Heart left ventricle (tissue), 16 donors: Measurements from ENCODE around the gene VPREB1. TPM values are rescaled to one million over a fixed set of nuclear protein-coding genes. Genes with fewer than 3 reads are reported as not detected.

Experiments used
- ATAC-seq, 4 donors: fragments of 200-7000 bp; cut with Tn5 transposase; one replicate each; pipeline ENCODE4 v1.9.1; 2020 to 2022; ENCODE audit warnings: moderate library complexity in 4 of 4, mild to moderate bottlenecking in 3 of 4, moderate number of reproducible peaks in 1 of 4
- DNase-seq, 5 donors: peaks; one replicate each; pipeline ENCODE4 v3.0.0-alpha.2; 2020
- H3K27ac ChIP-seq, 12 donors: fragments of 200-600 bp; sonication (generic) in 4 of 12; one replicate each; pipeline versions ENCODE4 v1.5.0 to v1.8.0; 2016 to 2022; ENCODE audit warnings: mild to moderate bottlenecking in 2 of 12
- H3K27me3 ChIP-seq, 9 donors: fragments of 200-600 bp; sonication (generic) in 2 of 9; one replicate each; pipeline versions ENCODE4 v1.5.1 to v1.8.0; 2016 to 2022; ENCODE audit warnings: mild to moderate bottlenecking in 3 of 9
- H3K36me3 ChIP-seq, 9 donors: fragments of 200-600 bp; sonication (generic) in 2 of 9; one replicate each; pipeline versions ENCODE4 v1.5.0 to v1.8.0; 2018 to 2022; ENCODE audit warnings: mild to moderate bottlenecking in 2 of 9
- H3K4me1 ChIP-seq, 12 donors: fragments of 200-600 bp; sonication (generic) in 4 of 12; one replicate each; pipeline versions ENCODE4 v1.5.0 to v1.8.0; 2016 to 2022; ENCODE audit warnings: mild to moderate bottlenecking in 3 of 12
- H3K4me3 ChIP-seq, 12 donors: fragments of 200-600 bp; sonication (generic) in 4 of 12; one replicate each; pipeline versions ENCODE4 v1.5.0 to v1.8.0; 2017 to 2022; ENCODE audit warnings: mild to moderate bottlenecking in 9 of 12, moderate library complexity in 4 of 12
- H3K9me3 ChIP-seq, 12 donors: fragments of 200-600 bp; sonication (generic) in 4 of 12; one replicate each; pipeline versions ENCODE4 v1.5.0 to v1.8.0; 2016 to 2022; ENCODE audit warnings: mild to moderate bottlenecking in 1 of 12
- POLR2A ChIP-seq, 2 donors: fragments of 450-650 bp; IDR thresholded peaks; one replicate each; pipeline ENCODE4 v1.6.1; 2017; ENCODE audit warnings: antibody characterized with exemption in 2 of 2, mild to moderate bottlenecking in 2 of 2, moderate library complexity in 2 of 2
- WGBS, 4 donors: extraction: QIAGEN DNeasy Blood & Tissue Kit in 2 of 4; methylation state at CpG; one replicate each; pipeline versions ENCODE4 v1.1.5 to v1.1.7; 2013 to 2018; 5-methylcytosine and 5-hydroxymethylcytosine counted together
- intact Hi-C, 10 donors: fragments of 100-400 bp; cut with DNase I; formaldehyde crosslinking; loops; one replicate each; pipeline versions ENCODE4 v1.11.1 to v1.14.2; 2022
- long read RNA-seq, 3 donors: library from polyadenylated mRNA; unstranded; transcript quantifications; one replicate each; pipeline ENCODE4 v2.0.0, GENCODE V29; 2020 to 2021
- polyA plus RNA-seq, 2 donors: library from polyadenylated mRNA; stranded (reverse); fragments of 200-250 nt; gene quantifications; one replicate each; pipeline ENCODE4 v1.2.3, GENCODE V29; 2013
- total RNA-seq, 9 donors: library from RNA; depleted of rRNA in 2 of 9; stranded (reverse); fragments of >200 nt in 2 of 9; fragmentation: NEBNext Ultra II Directional in 3 of 9; extraction: Animal tissue kit (Norgen Biotek cat#: 25700) in 3 of 9; gene quantifications; one replicate each; pipeline versions ENCODE4 v1.1.0 to v1.2.4, GENCODE V29; 2016 to 2023
- TF ChIP-seq, protein P1 (sequence below), 12 donors: fragments of 200-600 bp; sonication (generic) in 4 of 12; IDR thresholded peaks; one replicate each; pipeline versions ENCODE4 v1.5.0 to v1.8.0; 2018 to 2022; ENCODE audit warnings: antibody characterized with exemption in 12 of 12, mild to moderate bottlenecking in 5 of 12
- donor health status: ischemic (EF 13 %, LVEDD 7.1; RV severe dilation, severe dysfunction).
- donor health status: healthy with polysubstance abuse.
- donor health status: DM: no; HTN: yes; CAD: no.
- donor health status: DM: no; HTN: no; CAD: no.
- donor health status: ischemic (EF 25% LVEDD 6.9; RV normal size, moderate dysfunction).
- donor health status: ischemic (EF 25% LVEDD 5.7; RV mildly dilated, moderate dysfunction).
- donor health status: healthy.
- donor health status: DM: yes; HTN: yes; CAD: no.
- donor health status: ischemic (EF 35%, LVEDD 5.7; RV mildly dilated, moderate dysfunction).
- donor health status: nonischemic (EF 11% LVEDD 7.7; RV severe dilation, severe dysfunction).
- donor health status: DM: yes; HTN: yes; CAD: no.
- donor health status: PGD.
- donor health status: ischemic (EF 29% LVEDD 5.4; RV normal size, mild dysfunction).
- donor health status: nonischemic (EF 23%, LVEDD 6.1; RV moderate dilation, normal function).

The VPREB1 gene, protein sequence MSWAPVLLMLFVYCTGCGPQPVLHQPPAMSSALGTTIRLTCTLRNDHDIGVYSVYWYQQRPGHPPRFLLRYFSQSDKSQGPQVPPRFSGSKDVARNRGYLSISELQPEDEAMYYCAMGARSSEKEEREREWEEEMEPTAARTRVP
- total RNA-seq: not detected
- polyA plus RNA-seq: not detected
- long read RNA-seq, donor 1: 0 reads
- long read RNA-seq, donor 2: 0 reads
- long read RNA-seq, donor 3: 0 reads

GRCh38 chr22:22244316-22245250 is at the start of gene VPREB1:
Gene VPREB1 (plus strand): TSS chr22:22244786. CDS start chr22:22244814, 28 bp downstream.
- H3K4me1 ChIP-seq: no peaks in the 10 kb centered on the region
- H3K36me3 ChIP-seq: no peaks in the 10 kb centered on the region
- intact Hi-C loops: no loop called here
- no peak for TF ChIP-seq POLR2A (IDR thresholded peaks at IDR 0.05)
- TF ChIP-seq, protein P1, sequence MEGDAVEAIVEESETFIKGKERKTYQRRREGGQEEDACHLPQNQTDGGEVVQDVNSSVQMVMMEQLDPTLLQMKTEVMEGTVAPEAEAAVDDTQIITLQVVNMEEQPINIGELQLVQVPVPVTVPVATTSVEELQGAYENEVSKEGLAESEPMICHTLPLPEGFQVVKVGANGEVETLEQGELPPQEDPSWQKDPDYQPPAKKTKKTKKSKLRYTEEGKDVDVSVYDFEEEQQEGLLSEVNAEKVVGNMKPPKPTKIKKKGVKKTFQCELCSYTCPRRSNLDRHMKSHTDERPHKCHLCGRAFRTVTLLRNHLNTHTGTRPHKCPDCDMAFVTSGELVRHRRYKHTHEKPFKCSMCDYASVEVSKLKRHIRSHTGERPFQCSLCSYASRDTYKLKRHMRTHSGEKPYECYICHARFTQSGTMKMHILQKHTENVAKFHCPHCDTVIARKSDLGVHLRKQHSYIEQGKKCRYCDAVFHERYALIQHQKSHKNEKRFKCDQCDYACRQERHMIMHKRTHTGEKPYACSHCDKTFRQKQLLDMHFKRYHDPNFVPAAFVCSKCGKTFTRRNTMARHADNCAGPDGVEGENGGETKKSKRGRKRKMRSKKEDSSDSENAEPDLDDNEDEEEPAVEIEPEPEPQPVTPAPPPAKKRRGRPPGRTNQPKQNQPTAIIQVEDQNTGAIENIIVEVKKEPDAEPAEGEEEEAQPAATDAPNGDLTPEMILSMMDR (IDR thresholded peaks at IDR 0.05): no peak
- H3K9me3 ChIP-seq: no peaks in the 10 kb centered on the region
- peaks cover 0 to 43% (median 8%) of the 10 kb centered on the region in 9 donors for H3K27me3 ChIP-seq
- no peak within 1 kb of the TSS for H3K27ac ChIP-seq
- peak in 1 of 4 donors; percentile 24 for ATAC-seq
- 57 to 73% (median 66%) methylated on average over 20 to 25 of the region's 25 CpGs for WGBS, 4 donors
- H3K4me3 ChIP-seq: no peak within 1 kb of the TSS
- no peak for DNase-seq

DNA sequence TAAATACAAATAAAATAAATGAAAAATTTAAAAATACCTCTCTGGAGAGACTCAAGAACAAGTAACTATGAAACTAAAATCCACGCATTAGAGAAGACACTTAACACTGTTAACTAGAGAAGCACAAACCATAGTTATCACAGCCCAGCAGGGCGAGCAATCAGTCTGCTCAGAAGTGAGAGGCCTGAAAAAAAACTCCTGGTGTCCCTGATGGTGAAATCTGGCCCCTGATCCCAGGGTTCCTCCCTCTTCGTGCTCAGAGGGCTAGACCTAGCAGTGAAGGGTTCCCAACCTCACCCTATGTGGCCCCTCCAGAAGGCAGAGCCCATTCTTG is 49.7 kb upstream of the VPREB1 start:
- peaks cover 0 to 44% (median 9%) of the 10 kb centered on the region in 9 donors for H3K27me3 ChIP-seq
- no peaks in the 10 kb centered on the region for H3K9me3 ChIP-seq
- no peak for ATAC-seq
- H3K27ac ChIP-seq: no peak overlapping the region
- 29 to 32% (median 31%) methylated on average over 3 of the region's 3 CpGs for WGBS, 4 donors
- H3K36me3 ChIP-seq: no peaks in the 10 kb centered on the region
- intact Hi-C loops: loop anchor here in 1 of 10 donors (10.0 kb wide), 1 partner anchor 490 kb away; no protein-coding TSS in a partner anchor
- TF ChIP-seq, protein P1 (IDR thresholded peaks at IDR 0.05): no peak
- TF ChIP-seq POLR2A (IDR thresholded peaks at IDR 0.05): no peak
- H3K4me1 ChIP-seq: no peaks in the 10 kb centered on the region
- no peak overlapping the region for H3K4me3 ChIP-seq
- no peak for DNase-seq

DNA sequence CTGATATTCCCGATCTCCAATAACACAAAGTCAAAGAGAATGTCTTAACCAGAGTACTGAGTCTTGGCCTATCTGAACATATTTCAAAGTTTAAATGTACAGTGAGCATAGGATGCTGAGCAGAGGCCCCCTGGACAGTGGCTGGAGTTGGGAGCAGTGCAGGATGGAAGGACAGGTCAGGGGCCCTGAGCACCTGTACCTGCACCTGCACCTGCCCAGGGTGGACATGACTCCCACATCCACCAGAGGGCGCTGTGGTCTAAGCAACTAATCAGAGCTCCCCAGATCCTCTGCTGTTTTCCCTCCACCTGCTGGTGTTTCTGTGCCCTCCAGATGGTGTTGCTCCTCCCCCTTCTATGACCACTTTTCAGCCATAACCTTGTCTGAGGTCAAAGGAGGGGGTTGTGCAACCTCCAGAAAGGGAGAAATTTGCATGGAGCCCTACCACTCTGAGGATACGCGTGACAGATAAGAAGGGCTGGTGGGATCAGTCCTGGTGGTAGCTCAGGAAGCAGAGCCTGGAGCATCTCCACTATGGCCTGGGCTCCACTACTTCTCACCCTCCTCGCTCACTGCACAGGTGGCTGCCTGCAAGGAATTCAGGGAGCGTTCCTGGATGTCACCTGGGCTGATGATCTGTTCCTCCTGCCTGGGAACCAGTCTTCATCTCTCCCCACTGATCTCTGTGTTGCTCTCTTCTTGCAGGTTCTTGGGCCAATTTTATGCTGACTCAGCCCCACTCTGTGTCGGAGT is 49.1 kb upstream of the VPREB1 start:
- peak in 4 of 5 donors; percentile 24 to 59 (median 36) for DNase-seq
- no peak overlapping the region for H3K4me3 ChIP-seq
- H3K36me3 ChIP-seq: no peaks in the 10 kb centered on the region
- ATAC-seq: peak in 3 of 4 donors; percentile 41 to 65 (median 60)
- peaks cover 0 to 46% (median 9%) of the 10 kb centered on the region in 9 donors for H3K27me3 ChIP-seq
- no peak for TF ChIP-seq POLR2A (IDR thresholded peaks at IDR 0.05)
- TF ChIP-seq, protein P1 (IDR thresholded peaks at IDR 0.05): peak; percentile 47 to 77 (median 62)
- intact Hi-C loops: loop anchor here in 1 of 10 donors (10.0 kb wide), 1 partner anchor 489 kb away; no protein-coding TSS in a partner anchor
- H3K27ac ChIP-seq: no peak overlapping the region
- no peaks in the 10 kb centered on the region for H3K9me3 ChIP-seq
- H3K4me1 ChIP-seq: no peaks in the 10 kb centered on the region
- WGBS, 4 donors: 53 to 68% (median 60%) methylated on average over 7 of the region's 7 CpGs
